ACC112 (cell line): Measurements from ENCODE around the gene EPHA4.

Source experiments
- H2AFZ ChIP-seq: fragments of 200-600 bp; sonication (generic); one replicate; pipeline ENCODE4 v1.6.0; 2017; ENCODE audit warnings: antibody characterized with exemption, low read length; ENCODE audit not compliant: unreplicated experiment
- H3K27ac ChIP-seq: fragments of 200-600 bp; sonication (generic); 2 replicates; pipeline ENCODE4 v1.5.1; 2014; ENCODE audit warnings: low read depth, mild to moderate bottlenecking, antibody characterized with exemption, low read length, moderate library complexity
- H3K27me3 ChIP-seq: fragments of 200-600 bp; sonication (generic); 2 replicates; pipeline ENCODE4 v1.6.1; 2014; ENCODE audit warnings: mild to moderate bottlenecking, antibody characterized with exemption, low read length, moderate library complexity, mixed read lengths; ENCODE audit not compliant: insufficient read depth
- H3K36me3 ChIP-seq: fragments of 200-600 bp; sonication (generic); 2 replicates; pipeline ENCODE4 v1.6.1; 2016; ENCODE audit warnings: mild to moderate bottlenecking, antibody characterized with exemption, low read length, moderate library complexity, mixed read lengths; ENCODE audit not compliant: insufficient read depth
- H3K4me1 ChIP-seq: fragments of 200-600 bp; sonication (generic); one replicate; pipeline ENCODE4 v1.6.1; 2016; ENCODE audit warnings: low read length, mixed read lengths; ENCODE audit not compliant: insufficient read depth, unreplicated experiment, control insufficient read depth
- H3K4me3 ChIP-seq: fragments of 200-600 bp; sonication (generic); 2 replicates; pipeline ENCODE4 v1.5.1; 2014; ENCODE audit warnings: mild to moderate bottlenecking, low read depth, low read length
- H3K79me2 ChIP-seq: fragments of 200-600 bp; sonication (generic); one replicate; pipeline ENCODE4 v1.6.0; 2016; ENCODE audit warnings: low read length; ENCODE audit not compliant: control insufficient read depth, unreplicated experiment, insufficient read depth

Gene EPHA4

GRCh38 chr2:221505605-221506004, 66.5 kb downstream of the EPHA4 start:
- Histone ChIP-seq H3K79me2 (no peaks in the 10 kb centered on the region), H3K27ac (no peak overlapping the region), H3K4me1 (peaks cover 30% of the 10 kb centered on the region), H3K36me3 (no peaks in the 10 kb centered on the region), H2AFZ (no peak overlapping the region), H3K27me3 (no peaks in the 10 kb centered on the region), H3K4me3 (no peak overlapping the region)

DNA sequence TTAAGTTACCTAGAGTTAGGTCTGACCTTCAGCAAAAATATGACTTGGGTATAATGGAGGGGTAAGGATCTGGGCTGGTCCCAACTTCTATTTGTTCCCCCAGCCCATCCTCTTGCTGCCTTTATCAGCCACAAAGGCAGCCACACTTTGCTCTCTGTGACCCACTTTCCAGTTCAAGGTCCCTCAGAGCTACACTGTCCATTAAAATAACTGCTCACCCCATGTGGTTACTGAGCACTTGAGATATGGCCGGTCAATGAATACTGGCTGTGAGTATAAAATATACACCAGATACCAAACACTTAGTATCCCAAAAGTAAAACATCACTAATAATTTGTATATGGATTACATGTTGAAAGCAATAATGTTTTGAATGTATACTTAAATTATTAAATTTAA, 67.2 kb downstream of the EPHA4 start:
- Histone ChIP-seq H3K79me2 (no peaks in the 10 kb centered on the region), H3K4me1 (peaks cover 30% of the 10 kb centered on the region), H3K36me3 (no peaks in the 10 kb centered on the region), H3K27ac (no peak overlapping the region), H2AFZ (no peak overlapping the region), H3K27me3 (no peaks in the 10 kb centered on the region), H3K4me3 (no peak overlapping the region)

- Histone ChIP-seq H3K36me3 (no peaks in the 10 kb centered on the region), H3K4me3 (no peak overlapping the region), H2AFZ (no peak overlapping the region), H3K27me3 (no peaks in the 10 kb centered on the region), H3K4me1 (peaks cover 30% of the 10 kb centered on the region), H3K27ac (no peak overlapping the region), H3K79me2 (no peaks in the 10 kb centered on the region)
Measured at GRCh38 chr2:221503965-221504364, 68.1 kb downstream of the EPHA4 start.

DNA sequence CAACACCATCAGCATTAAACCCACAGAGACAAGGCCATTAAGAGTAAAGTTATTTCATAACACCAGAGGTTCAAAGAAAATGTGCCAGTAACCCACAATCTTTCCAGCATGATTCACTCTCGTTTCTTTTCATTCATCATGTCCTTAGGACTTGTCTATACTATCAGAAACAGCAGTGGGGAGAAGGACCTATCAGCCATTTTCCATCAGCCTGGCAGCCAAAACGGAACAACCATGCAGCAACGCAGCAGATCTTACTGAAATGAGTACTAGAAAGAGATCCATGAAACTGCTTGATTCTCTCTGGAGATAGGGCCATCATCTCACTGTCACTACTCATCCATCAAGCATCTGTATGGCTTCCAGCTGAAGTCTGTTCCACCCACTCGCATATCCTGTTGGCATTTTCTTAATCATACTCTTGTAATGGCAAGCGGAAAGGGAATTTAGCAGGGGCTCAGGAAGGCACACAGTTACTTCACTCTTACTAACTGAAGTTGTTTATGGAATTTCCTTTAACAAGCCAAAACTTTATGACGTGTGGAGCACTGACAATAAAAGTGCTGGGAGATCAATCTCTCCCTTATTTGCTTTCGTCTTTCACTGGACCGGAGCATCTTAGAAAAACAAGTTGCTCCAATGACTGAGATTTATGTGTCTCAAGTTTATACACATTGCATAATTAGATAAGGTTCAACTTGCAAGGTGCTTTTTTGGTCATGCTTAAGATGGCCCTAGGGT, 69.7 kb downstream of the EPHA4 start:
- peak overlapping the region; percentile 69 for H3K4me3 ChIP-seq

DNA sequence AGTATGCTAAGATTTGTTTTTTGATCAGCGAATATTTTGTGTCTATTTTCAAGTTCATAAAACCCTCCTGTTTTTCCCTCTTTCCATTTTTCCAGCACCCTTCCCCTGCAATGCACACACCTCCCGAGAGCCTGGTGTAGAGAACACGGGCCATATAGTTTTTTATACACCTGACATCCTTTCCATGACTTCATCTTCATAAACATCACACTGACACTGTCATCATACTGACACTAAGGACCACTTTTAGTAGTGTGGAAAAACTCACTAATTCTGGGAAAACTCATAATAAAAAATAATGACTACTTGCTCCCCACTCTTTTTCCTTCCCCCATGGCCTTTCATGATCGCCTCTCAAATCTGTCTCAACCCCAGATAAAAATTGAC, 70.2 kb downstream of the EPHA4 start:
- Histone ChIP-seq H3K4me1 (peaks cover 30% of the 10 kb centered on the region), H2AFZ (peak overlapping the region; percentile 73), H3K36me3 (no peaks in the 10 kb centered on the region), H3K27ac (peak overlapping the region; percentile 80), H3K4me3 (peak overlapping the region; percentile 69), H3K27me3 (no peaks in the 10 kb centered on the region), H3K79me2 (no peaks in the 10 kb centered on the region)

More for the DNA sequence above, 69.7 kb downstream of the EPHA4 start:
- H3K27ac ChIP-seq, result peak overlapping the region; percentile 80
- peaks cover 30% of the 10 kb centered on the region for H3K4me1 ChIP-seq
- H3K36me3 ChIP-seq, result no peaks in the 10 kb centered on the region
- no peaks in the 10 kb centered on the region for H3K27me3 ChIP-seq
- no peaks in the 10 kb centered on the region for H3K79me2 ChIP-seq
- H2AFZ ChIP-seq, result peak overlapping the region; percentile 73

- peak overlapping the region; percentile 80 for H3K27ac ChIP-seq
- peaks cover 30% of the 10 kb centered on the region for H3K4me1 ChIP-seq
- no peaks in the 10 kb centered on the region for H3K79me2 ChIP-seq
- H3K27me3 ChIP-seq, result no peaks in the 10 kb centered on the region
- H3K4me3 ChIP-seq, result peak overlapping the region; percentile 69
- H2AFZ ChIP-seq, result peak overlapping the region; percentile 73
- H3K36me3 ChIP-seq, result no peaks in the 10 kb centered on the region
Measured at GRCh38 chr2:221501210-221501882, 70.8 kb downstream of the EPHA4 start.

GRCh38 chr2:221500501-221501209, 71.4 kb downstream of the EPHA4 start:
- no peaks in the 10 kb centered on the region for H3K36me3 ChIP-seq
- H2AFZ ChIP-seq, result no peak overlapping the region
- H3K4me1 ChIP-seq, result peaks cover 30% of the 10 kb centered on the region
- no peak overlapping the region for H3K27ac ChIP-seq
- no peaks in the 10 kb centered on the region for H3K27me3 ChIP-seq
- H3K79me2 ChIP-seq, result no peaks in the 10 kb centered on the region
- H3K4me3 ChIP-seq, result 0 out of 2 replicates have a peak overlapping the region, but pooled peaks have one; percentile 69

DNA sequence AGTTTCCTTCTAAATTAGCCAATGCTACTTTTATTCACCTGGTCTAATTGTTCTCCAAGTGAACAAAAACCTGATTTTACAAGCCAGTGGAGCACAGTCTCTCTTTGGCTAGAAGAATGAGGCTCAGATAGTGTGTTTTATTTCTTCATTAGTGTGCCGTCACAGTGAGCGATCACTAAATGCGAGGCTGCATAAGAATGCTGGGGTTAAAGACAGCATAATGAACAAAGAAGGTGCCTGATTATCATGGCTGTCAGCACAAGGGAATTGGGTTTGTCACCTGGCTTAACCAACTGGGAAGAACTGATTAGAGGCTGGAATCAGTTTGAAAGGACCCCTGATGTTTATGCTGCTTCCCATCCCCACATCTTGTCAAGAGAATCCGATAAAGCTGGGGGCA, 76.4 kb downstream of the EPHA4 start:
- H3K36me3 ChIP-seq, result no peaks in the 10 kb centered on the region
- H3K27ac ChIP-seq, result no peak overlapping the region
- peaks cover 2% of the 10 kb centered on the region for H3K4me1 ChIP-seq
- no peaks in the 10 kb centered on the region for H3K79me2 ChIP-seq
- H3K27me3 ChIP-seq, result no peaks in the 10 kb centered on the region
- H2AFZ ChIP-seq, result no peak overlapping the region
- no peak overlapping the region for H3K4me3 ChIP-seq

GRCh38 chr2:221494556-221494955, 77.5 kb downstream of the EPHA4 start:
- H3K4me3 ChIP-seq, result no peak overlapping the region
- no peaks in the 10 kb centered on the region for H3K79me2 ChIP-seq
- no peak overlapping the region for H2AFZ ChIP-seq
- H3K27me3 ChIP-seq, result no peaks in the 10 kb centered on the region
- no peak overlapping the region for H3K27ac ChIP-seq
- no peaks in the 10 kb centered on the region for H3K36me3 ChIP-seq
- H3K4me1 ChIP-seq, result no peaks in the 10 kb centered on the region

DNA sequence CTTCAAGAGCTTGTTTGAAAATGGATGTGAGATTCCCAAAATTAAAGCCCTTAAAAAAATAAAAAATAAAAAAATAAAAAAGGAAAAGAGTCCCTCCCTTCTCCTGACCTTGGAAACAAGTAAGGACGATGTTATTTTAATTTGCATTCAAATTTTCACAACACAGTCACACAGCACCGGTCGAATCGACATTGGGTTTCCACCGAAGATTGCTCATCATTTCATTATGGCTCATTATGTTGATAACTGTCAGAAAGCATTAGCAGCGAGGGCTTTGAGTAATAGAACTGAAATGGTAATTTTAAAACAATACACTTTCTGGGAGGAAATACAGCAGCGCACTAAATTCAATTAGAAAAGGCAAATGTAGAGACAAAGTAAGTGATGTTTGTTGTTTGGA, 78.7 kb downstream of the EPHA4 start:
- H3K79me2 ChIP-seq, result no peaks in the 10 kb centered on the region
- no peak overlapping the region for H3K27ac ChIP-seq

More for the DNA sequence above, 78.7 kb downstream of the EPHA4 start:
- H3K4me1 ChIP-seq, result no peaks in the 10 kb centered on the region
- no peaks in the 10 kb centered on the region for H3K27me3 ChIP-seq
- no peaks in the 10 kb centered on the region for H3K36me3 ChIP-seq
- no peak overlapping the region for H2AFZ ChIP-seq
- H3K4me3 ChIP-seq, result no peak overlapping the region
